ENCODE data around the gene DDX46. TPM values are rescaled to one million over a fixed set of nuclear protein-coding genes. Genes with fewer than 3 reads are reported as not detected.

The DDX46 gene
- total RNA-seq, 1 donor from 2014 or later: 59.4 TPM

DNA sequence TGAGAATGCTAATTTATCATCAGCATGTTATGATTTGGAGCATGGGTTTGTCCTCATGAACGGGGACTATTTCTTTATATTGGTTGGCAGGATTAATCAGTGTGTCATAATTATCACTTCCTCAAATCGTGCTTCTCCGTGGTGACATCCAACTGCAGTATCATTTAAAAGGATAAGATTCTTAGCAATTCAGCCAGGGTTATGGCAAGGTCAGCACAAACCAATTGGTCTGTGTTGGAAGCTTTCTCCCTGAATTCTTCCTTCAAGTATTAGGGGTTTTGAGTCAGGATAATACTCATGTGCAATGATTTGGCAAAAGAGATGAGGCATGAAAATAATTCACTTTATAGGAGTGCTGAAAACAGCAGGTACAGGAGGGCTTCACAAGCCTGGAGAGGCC lies 25.8 kb upstream of the DDX46 start:
- Mint-ChIP-seq H3K4me3 (ENCODE audit: unreplicated experiment) (no peak overlapping the region), H3K27me3 (ENCODE audit: unreplicated experiment) (peaks cover 2% of the 10 kb centered on the region), H3K36me3 (ENCODE audit: low read depth, unreplicated experiment) (no peaks in the 10 kb centered on the region), H3K9me3 (ENCODE audit: unreplicated experiment) (no peaks in the 10 kb centered on the region), H3K4me1 (ENCODE audit: unreplicated experiment) (no peaks in the 10 kb centered on the region), H3K27ac (ENCODE audit: unreplicated experiment) (no peak overlapping the region)
- TF ChIP-seq CTCF (IDR thresholded peaks at IDR 0.05; ENCODE audit: unreplicated experiment): no peak
- no peak for DNase-seq (ENCODE audit: low spot score)

- no peaks in the 10 kb centered on the region for H3K9me3 Mint-ChIP-seq (ENCODE audit: unreplicated experiment)
- no peak overlapping the region for H3K4me3 Mint-ChIP-seq (ENCODE audit: unreplicated experiment)
- no peak overlapping the region for H3K27ac Mint-ChIP-seq (ENCODE audit: unreplicated experiment)
Measured at GRCh38 chr5:134735243-134735642, 23.3 kb upstream of the DDX46 start.

DNA sequence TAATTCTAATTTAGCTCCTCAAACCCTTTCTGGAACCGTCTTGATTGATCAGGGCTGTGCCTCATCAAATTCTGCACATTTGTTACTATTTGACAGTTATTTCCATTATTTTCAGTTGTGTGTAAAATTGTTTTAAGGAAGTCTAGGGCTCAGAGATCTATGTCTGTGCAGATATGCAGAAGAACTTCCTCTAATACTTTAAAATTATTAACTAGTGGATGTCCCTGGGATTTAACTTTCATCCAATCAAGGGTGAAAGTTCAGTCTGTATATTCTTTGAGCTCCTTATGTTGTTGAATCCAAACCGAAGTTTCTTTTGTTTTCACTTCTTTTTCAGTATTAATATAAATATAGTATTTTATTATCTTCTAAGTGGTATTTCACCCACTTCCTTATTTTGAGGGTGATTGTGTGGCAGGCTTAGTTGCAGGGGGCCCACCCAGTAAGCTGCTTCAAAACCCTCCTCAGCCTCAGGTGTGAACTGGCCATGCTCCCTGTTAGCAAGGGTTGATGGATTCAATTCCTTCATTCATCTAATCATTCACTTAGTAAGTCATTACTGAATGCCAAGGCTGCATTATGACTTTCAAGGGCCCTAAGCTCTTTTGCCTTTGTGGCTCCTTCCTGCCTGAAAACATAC lies 22.3 kb upstream of the DDX46 start:
- Mint-ChIP-seq H3K27me3 (ENCODE audit: unreplicated experiment) (peaks cover 6% of the 10 kb centered on the region), H3K4me1 (ENCODE audit: unreplicated experiment) (peaks cover 13% of the 10 kb centered on the region), H3K9me3 (ENCODE audit: unreplicated experiment) (no peaks in the 10 kb centered on the region), H3K4me3 (ENCODE audit: unreplicated experiment) (no peak overlapping the region), H3K36me3 (ENCODE audit: low read depth, unreplicated experiment) (peaks cover 8% of the 10 kb centered on the region), H3K27ac (ENCODE audit: unreplicated experiment) (no peak overlapping the region)
- DNase-seq (ENCODE audit: low spot score): no peak
- TF ChIP-seq CTCF (IDR thresholded peaks at IDR 0.05; ENCODE audit: unreplicated experiment): no peak

More at GRCh38 chr5:134735243-134735642, 23.3 kb upstream of the DDX46 start:
- H3K27me3 Mint-ChIP-seq (ENCODE audit: unreplicated experiment): peaks cover 6% of the 10 kb centered on the region
- DNase-seq (ENCODE audit: low spot score): no peak
- TF ChIP-seq CTCF (IDR thresholded peaks at IDR 0.05; ENCODE audit: unreplicated experiment): no peak
- peaks cover 8% of the 10 kb centered on the region for H3K36me3 Mint-ChIP-seq (ENCODE audit: low read depth, unreplicated experiment)
- peaks cover 13% of the 10 kb centered on the region for H3K4me1 Mint-ChIP-seq (ENCODE audit: unreplicated experiment)

- Mint-ChIP-seq H3K4me3 (ENCODE audit: unreplicated experiment) (peak within 1 kb of the TSS; percentile 100), H3K4me1 (ENCODE audit: unreplicated experiment) (peaks cover 13% of the 10 kb centered on the region), H3K36me3 (ENCODE audit: low read depth, unreplicated experiment) (peaks cover 8% of the 10 kb centered on the region), H3K27me3 (ENCODE audit: unreplicated experiment) (peaks cover 6% of the 10 kb centered on the region), H3K27ac (ENCODE audit: unreplicated experiment) (peak within 1 kb of the TSS; percentile 96), H3K9me3 (ENCODE audit: unreplicated experiment) (no peaks in the 10 kb centered on the region)
- DNase-seq (ENCODE audit: low spot score): peak; percentile 98
- peak; percentile 64 for TF ChIP-seq CTCF (IDR thresholded peaks at IDR 0.05; ENCODE audit: unreplicated experiment)
Measured at GRCh38 chr5:134738133-134738962, 20.2 kb upstream of the DDX46 start, which contains the start of gene CAMLG. CAMLG (plus strand) TSS chr5:134738548; CDS start chr5:134738621, 73 bp downstream.

All from endothelial cell (in vitro differentiated cells).